ENCODE measurements around the gene LRP4.
"Not testable (repeated sequence)": the region's sequence is repeated elsewhere in the genome, so short reads cannot be mapped to it uniquely, and the experiment has no call there.

DNA sequence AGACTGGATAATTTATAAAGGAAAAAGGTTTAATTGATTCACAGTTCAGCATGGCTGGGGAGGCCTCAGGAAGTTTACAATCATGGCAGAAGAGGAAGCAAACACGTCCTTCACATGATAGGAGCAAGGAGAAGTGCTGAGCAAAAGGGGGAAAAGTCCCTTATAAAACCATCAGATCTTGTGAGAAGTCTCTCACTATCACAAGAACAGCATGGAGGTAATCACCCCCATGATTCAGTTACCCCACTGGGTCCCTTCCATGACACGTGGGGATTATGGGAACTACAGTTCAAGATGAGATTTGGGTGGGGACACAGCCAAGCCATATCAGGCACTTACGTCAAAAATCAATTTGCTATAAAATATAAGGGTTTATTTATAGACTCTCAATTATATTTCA, 43.5 kb upstream of the LRP4 start:
- TF ChIP-seq CTCF (conservative IDR thresholded peaks at IDR 0.05 in 1 of 2, IDR thresholded peaks at IDR 0.05 in 1 of 2; ENCODE audit: extremely low read depth in 1 of 2, insufficient read depth in 1 of 2, low read depth in 1 of 2, low read length in 2 of 2); EZH2 (IDR thresholded peaks at IDR 0.05; ENCODE audit: borderline replicate concordance, low read length): not testable (repeated sequence)
